GM18519 (cell line): ENCODE results near the gene HPSE2.
"Not testable (repeated sequence)": the region's sequence is repeated elsewhere in the genome, so short reads cannot be mapped to it uniquely, and the experiment has no call there.

Source experiments
- ATAC-seq: cut with Tn5 transposase; IDR thresholded peaks from one replicate; pipeline ENCODE4 v1.9.1; 2021; ENCODE audit warnings: mild to moderate bottlenecking, moderate library complexity; ENCODE audit not compliant: unreplicated experiment, low FRiP score

HPSE2 gene

GRCh38 chr10:99010286-99010685, 225.4 kb downstream of the HPSE2 start:
- no peak for ATAC-seq

GRCh38 chr10:99008054-99008453, 227.6 kb downstream of the HPSE2 start:
- ATAC-seq = no peak

- no peak for ATAC-seq
Measured at GRCh38 chr10:99007457-99007856, 228.2 kb downstream of the HPSE2 start.

GRCh38 chr10:99005254-99005653, 230.4 kb downstream of the HPSE2 start:
- ATAC-seq = no peak

- ATAC-seq = no peak
Measured at GRCh38 chr10:99004738-99005137, 230.9 kb downstream of the HPSE2 start.

- no peak for ATAC-seq
Measured at GRCh38 chr10:99002392-99002791, 233.3 kb downstream of the HPSE2 start.

- no peak for ATAC-seq
Measured at GRCh38 chr10:98997596-98997995, 238.1 kb downstream of the HPSE2 start.

GRCh38 chr10:98994030-98994429, 241.6 kb downstream of the HPSE2 start:
- ATAC-seq = no peak

GRCh38 chr10:98983751-98984150, 251.9 kb downstream of the HPSE2 start:
- ATAC-seq = not testable (repeated sequence)

GRCh38 chr10:98980353-98980752, 255.3 kb downstream of the HPSE2 start:
- no peak for ATAC-seq

- ATAC-seq = no peak
Measured at GRCh38 chr10:98971464-98971863, 264.2 kb downstream of the HPSE2 start.

- no peak for ATAC-seq
Measured at GRCh38 chr10:98967601-98968000, 268.1 kb downstream of the HPSE2 start.

- ATAC-seq = no peak
Measured at GRCh38 chr10:98963608-98964007, 272.0 kb downstream of the HPSE2 start.

GRCh38 chr10:98959379-98959778, 276.3 kb downstream of the HPSE2 start:
- no peak for ATAC-seq

GRCh38 chr10:98957801-98958200, 277.9 kb downstream of the HPSE2 start:
- no peak for ATAC-seq

GRCh38 chr10:98956576-98957260, 278.9 kb downstream of the HPSE2 start:
- ATAC-seq = no peak

GRCh38 chr10:98953251-98953650, 282.4 kb downstream of the HPSE2 start:
- ATAC-seq = no peak

GRCh38 chr10:98951269-98952000, 284.2 kb downstream of the HPSE2 start:
- no peak for ATAC-seq

- ATAC-seq = no peak
Measured at GRCh38 chr10:98950106-98950505, 285.5 kb downstream of the HPSE2 start.

GRCh38 chr10:98949306-98949705, 286.3 kb downstream of the HPSE2 start:
- no peak for ATAC-seq

- ATAC-seq = no peak
Measured at GRCh38 chr10:98943681-98944080, 292.0 kb downstream of the HPSE2 start.

GRCh38 chr10:98929709-98930108, 305.9 kb downstream of the HPSE2 start:
- ATAC-seq = no peak
